Measurements from ENCODE around the gene VSX2. TPM values are rescaled to one million over a fixed set of nuclear protein-coding genes. Genes with fewer than 3 reads are reported as not detected.

The VSX2 gene
- total RNA-seq = not detected in 2 replicates

GRCh38 chr14:74238974-74239847 is at the start of gene VSX2:
Gene VSX2, plus strand, starts transcription at chr14:74239449. Its CDS starts 113 bp downstream, at chr14:74239562.

DNA sequence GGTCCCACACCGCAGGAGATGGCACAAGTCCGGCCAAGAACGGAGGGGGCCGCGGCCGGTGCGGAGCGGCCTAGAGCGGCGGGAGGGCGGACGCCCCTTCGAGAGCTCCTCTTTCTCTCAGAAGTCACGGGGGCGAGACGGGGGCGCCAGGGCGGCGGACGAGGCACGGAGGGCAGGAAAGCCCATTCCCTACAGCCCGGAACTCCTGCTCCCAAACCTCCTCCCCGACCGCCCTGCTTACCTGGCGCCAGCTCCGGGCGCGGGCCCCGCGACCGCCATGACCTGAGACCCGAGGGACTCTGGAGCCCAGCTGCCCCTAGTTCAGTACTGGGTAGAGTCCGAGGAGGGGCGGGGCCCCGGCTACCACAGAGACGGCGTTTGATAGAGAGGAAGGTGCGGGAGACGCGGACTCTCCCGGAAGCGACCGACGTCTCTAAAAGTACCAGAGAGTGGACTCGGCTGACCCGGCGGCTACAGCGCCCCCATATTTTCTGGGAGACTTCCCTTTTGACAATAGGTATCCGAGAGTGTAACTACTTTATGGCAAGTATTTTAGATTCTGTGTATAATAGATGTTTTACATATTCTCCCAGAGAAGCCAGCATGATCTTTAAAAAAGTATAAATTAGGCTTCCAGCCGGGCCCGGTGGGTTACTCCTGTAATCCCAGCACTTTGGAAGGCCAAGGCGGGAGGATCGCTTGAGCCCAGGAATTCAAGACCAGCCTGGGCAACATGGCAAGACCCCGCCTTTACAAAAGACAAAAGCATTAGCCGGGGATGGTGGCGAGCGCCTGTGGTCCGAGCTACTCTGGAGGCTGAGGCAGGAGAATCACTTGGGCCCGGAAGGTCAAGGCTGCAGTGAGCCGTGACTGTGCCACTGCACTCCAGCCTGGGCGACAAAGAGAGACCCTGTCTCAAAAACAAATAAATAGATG is 63.7 kb downstream of the VSX2 start, which contains the start of gene ABCD4:
Gene ABCD4 (minus strand): TSS at position 301 of the 936 bp plus-strand sequence. CDS start 22 bp downstream, at position 279.

Other genes starting within 250 kb of the VSX2 start
- gene ENTPD5, start 220.2 kb upstream of the VSX2 start, total RNA-seq = 8.1 and 9.6 TPM in 2 replicates
- 5.8 and 9.0 TPM in 2 replicates for gene BBOF1, start 220.1 kb upstream of the VSX2 start, total RNA-seq
- gene ALDH6A1, start 155.0 kb upstream of the VSX2 start, total RNA-seq = 24.5 and 28.2 TPM in 2 replicates
- 10.7 and 12.1 TPM in 2 replicates for gene LIN52, start 154.5 kb upstream of the VSX2 start, total RNA-seq
- gene ABCD4, start 63.5 kb downstream of the VSX2 start, total RNA-seq = 27.6 and 29.9 TPM in 2 replicates
- gene VRTN, start 109.0 kb downstream of the VSX2 start, total RNA-seq = not detected in 2 replicates
- gene SYNDIG1L, start 186.8 kb downstream of the VSX2 start, total RNA-seq = under 0.01 TPM in 1 of 2 replicates, not detected in the other